NCI-H1417 treated with DMSO at 0.1 percent for 48 hours (cell line): ENCODE data around the gene CIT.

ENCODE experiments used
- DNase-seq: peaks from one replicate; lab custom pipeline; 2025; lab: John Stamatoyannopoulos, UW

CIT gene

GRCh38 chr12:119804011-119804641 lies 73.0 kb downstream of the CIT start:
- no peak for DNase-seq

GRCh38 chr12:119803381-119803791 lies 73.7 kb downstream of the CIT start:
- DNase-seq, result no peak

GRCh38 chr12:119802472-119802871 lies 74.6 kb downstream of the CIT start:
- no peak for DNase-seq

DNA sequence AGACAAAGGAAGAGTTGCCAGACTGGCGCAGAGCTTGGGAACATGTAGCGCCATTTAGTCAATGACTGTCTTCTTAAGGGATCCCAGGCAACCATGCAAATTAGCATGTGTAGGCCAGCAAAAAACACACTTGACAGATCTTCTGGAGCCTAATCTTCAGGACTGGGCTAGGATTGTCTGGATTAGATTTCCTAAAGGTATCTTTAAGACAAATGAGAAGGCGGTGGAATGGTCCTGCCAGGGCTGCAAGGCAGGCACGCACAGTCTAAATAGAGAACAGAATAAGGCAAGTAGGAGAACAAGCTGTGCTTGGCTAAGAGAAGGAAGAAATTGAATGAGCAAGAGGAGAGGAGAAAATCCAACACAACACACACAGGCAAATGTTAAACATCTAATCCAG lies 80.0 kb downstream of the CIT start:
- DNase-seq, result no peak

GRCh38 chr12:119796292-119796691 lies 80.8 kb downstream of the CIT start:
- DNase-seq, result no peak

GRCh38 chr12:119791453-119791852 lies 85.7 kb downstream of the CIT start:
- no peak for DNase-seq

- DNase-seq, result no peak
Observed at GRCh38 chr12:119788786-119789185, 88.3 kb downstream of the CIT start.

- DNase-seq, result no peak
Observed at GRCh38 chr12:119786539-119786938, 90.6 kb downstream of the CIT start.

DNA sequence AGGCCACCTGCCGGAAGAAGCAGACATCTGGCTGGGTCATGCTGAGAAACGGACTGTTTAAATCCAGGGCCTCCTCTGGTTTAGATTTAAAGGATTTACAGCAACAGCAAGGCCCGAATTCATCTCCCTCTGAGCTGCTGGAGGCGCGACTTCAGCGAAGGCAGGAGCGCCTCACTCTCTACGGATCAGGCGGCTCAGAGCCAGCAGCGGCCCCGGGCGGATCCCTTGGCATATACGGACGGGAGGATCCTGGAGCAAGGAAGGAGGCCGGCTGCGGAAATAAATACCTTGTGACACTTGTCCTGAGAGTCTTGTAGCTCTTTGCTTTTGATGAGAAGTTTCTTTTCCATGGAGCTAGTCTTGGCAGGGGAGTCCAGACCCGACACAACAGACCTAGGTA lies 92.4 kb downstream of the CIT start:
- no peak for DNase-seq

GRCh38 chr12:119783787-119784186 lies 93.3 kb downstream of the CIT start:
- DNase-seq, result no peak

DNA sequence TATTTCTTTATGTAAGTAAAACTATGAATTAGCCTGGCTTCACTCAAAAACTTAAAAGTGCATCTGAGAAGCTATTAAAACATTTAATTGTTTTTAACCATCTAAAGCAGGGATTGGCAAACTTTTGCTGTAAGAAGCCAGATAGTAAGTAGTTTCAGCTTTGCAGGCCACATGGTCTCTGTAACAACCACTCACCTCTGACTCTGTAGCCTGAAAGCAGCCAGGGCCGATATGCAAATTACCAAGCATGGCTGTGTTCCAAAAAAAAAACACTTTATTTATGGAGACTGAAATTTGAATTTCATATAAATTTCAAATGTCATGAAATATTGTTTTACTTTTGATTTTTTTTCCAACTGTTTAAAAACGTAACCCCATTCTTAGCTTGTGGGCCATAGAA lies 95.3 kb downstream of the CIT start:
- no peak for DNase-seq

DNA sequence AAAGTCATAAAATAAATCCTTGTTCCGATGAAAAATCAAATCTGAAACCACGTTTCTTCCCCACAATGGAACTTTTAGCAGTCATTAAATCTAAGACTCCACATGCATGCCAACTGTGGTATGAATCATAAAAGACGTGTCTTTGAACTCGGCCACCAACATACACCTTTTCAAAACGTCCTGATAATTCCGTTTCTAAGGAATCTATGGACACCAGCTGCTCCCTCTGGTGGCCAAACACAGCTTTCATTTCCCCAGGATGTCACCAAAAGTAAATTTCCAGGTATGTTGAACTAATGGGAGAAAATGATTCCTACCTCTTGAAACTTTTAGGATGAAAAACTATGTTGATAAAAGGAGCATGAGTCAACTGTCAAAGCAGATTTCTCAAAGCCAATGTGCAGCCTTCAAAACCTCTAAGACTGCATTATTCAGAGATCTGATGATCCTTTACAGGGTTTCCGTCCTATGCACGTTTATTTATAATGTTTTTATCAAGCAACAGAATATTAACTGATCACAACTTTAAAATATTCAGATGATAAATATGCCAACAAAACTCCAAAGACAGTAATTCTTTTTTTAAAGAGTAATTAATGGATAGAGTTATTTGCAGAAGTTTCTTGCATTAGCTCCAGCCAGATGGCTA lies 96.2 kb downstream of the CIT start:
- DNase-seq, result no peak

- no peak for DNase-seq
Observed at GRCh38 chr12:119775246-119775895, 101.7 kb downstream of the CIT start.

- DNase-seq, result no peak
Observed at GRCh38 chr12:119772431-119772830, 104.7 kb downstream of the CIT start.

DNA sequence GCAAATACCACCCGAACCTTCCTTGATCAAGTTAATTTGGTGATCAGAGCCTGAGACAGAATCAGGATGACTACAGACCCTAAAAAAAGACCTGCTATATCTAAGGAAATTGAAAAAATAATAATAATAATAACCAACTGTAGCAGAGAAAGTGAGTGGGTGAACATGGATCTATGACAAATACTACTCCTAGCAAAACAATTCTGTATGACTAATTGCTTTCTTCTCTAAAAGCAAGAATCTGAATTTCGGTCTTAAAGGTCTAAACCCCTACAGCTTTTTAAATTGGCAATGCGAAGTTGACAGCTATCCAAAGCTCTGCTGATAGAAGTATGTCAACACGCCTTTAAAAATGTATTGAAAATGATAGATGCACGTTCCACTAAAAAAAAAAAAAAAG lies 107.0 kb downstream of the CIT start:
- DNase-seq, result no peak

GRCh38 chr12:119762619-119763018 lies 114.5 kb downstream of the CIT start:
- DNase-seq, result no peak

- DNase-seq, result no peak
Observed at GRCh38 chr12:119758722-119759121, 118.4 kb downstream of the CIT start.

GRCh38 chr12:119758234-119758633 lies 118.9 kb downstream of the CIT start:
- DNase-seq, result no peak

GRCh38 chr12:119751961-119752360 lies 125.2 kb downstream of the CIT start:
- DNase-seq, result no peak

GRCh38 chr12:119749666-119750065 lies 127.5 kb downstream of the CIT start:
- DNase-seq, result no peak

GRCh38 chr12:119748497-119748896 lies 128.6 kb downstream of the CIT start:
- no peak for DNase-seq

DNA sequence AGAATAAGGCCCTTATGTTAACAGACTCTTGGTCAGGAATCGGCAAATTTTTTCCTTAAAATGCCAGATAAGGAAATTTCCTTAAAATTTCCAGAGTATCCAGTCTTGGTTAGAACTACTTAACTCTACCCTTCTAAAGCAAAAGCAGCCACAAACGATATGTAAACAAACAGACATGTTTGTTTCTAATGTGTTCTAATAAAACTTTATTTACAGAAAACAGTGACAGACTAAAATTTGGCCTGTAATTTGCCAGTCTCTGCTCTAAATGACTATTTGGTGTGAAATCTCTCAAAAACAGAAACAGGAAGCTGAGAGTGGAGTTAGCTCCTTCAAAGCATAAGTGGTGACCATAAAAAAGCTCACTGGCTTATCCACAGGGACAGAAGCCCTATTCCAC lies 131.0 kb downstream of the CIT start:
- no peak for DNase-seq

DNA sequence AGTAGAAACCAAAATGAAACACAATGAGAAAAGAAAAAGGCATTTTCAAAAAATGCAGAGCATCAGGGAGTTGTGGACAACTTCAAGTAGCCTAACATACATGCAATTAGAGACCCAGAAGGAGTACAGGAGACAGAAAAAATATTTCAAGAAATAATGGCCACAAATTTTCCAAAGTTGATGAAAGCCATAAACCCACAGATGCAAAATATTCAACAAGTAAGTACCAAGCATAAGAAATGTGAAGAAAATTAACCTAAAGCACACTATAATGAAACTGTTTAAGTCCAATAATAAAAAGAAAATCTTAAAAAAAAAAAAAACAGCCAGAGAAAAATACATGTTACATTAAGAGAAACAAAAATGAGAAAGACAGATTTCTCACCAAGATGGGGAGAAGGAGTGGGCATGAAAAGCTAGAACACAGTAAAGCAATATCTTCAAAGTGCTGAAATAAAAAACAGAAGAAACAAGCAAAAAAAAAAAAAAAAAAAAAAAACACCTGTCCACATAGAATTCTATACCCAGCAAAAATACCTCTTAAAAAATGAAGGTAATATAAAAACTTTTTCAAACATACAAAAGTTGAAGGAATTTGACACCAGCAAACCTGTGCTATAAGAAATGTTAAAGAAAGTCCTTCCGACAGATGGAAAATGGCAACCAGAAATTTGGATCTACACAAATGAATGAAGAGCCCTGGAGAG lies 132.1 kb downstream of the CIT start:
- no peak for DNase-seq
